H9 (cell line): ENCODE results near the gene COMMD4. TPM values are rescaled to one million over a fixed set of nuclear protein-coding genes. Genes with fewer than 3 reads are reported as not detected.

ENCODE experiments used
- DNase-seq: peaks from one replicate; pipeline ENCODE4 v3.0.0-alpha.2; 2017
- H2AFZ ChIP-seq: one replicate; pipeline ENCODE4 v1.6.1; 2013; ENCODE audit warnings: mild to moderate bottlenecking, low read length, control low read depth, moderate library complexity
- H2AK5ac ChIP-seq: 2 replicates; pipeline ENCODE4 v1.6.1; 2013; ENCODE audit warnings: low read length, control low read depth, mixed read lengths; ENCODE audit not compliant: insufficient read length
- H2BK120ac ChIP-seq: one replicate; pipeline ENCODE4 v1.6.1; 2013; ENCODE audit warnings: low read depth, mild to moderate bottlenecking, low read length, control low read depth, inconsistent platforms; ENCODE audit not compliant: poor library complexity, severe bottlenecking
- H2BK12ac ChIP-seq: 2 replicates; pipeline ENCODE4 v1.6.1; 2013; ENCODE audit warnings: low read length, control low read depth, mixed read lengths, low read depth; ENCODE audit not compliant: insufficient read length
- H2BK15ac ChIP-seq: 2 replicates; pipeline ENCODE4 v1.6.1; 2013; ENCODE audit warnings: low read depth, low read length, control low read depth
- H2BK20ac ChIP-seq: one replicate; pipeline ENCODE4 v1.6.1; 2013; ENCODE audit warnings: low read depth, mild to moderate bottlenecking, low read length, control low read depth, inconsistent platforms; ENCODE audit not compliant: poor library complexity, severe bottlenecking
- H2BK5ac ChIP-seq: 2 replicates; pipeline ENCODE4 v1.6.1; 2013; ENCODE audit warnings: low read length, control low read depth, mixed read lengths; ENCODE audit not compliant: insufficient read length
- H3K14ac ChIP-seq: 2 replicates; pipeline ENCODE4 v1.6.1; 2013; ENCODE audit warnings: low read length, control low read depth; ENCODE audit not compliant: insufficient read depth
- H3K18ac ChIP-seq: 2 replicates; pipeline ENCODE4 v1.6.1; 2013; ENCODE audit warnings: low read depth, mild to moderate bottlenecking, mixed read lengths, low read length, control low read depth; ENCODE audit not compliant: insufficient read length
- H3K23ac ChIP-seq: 2 replicates; pipeline ENCODE4 v1.6.1; 2013; ENCODE audit warnings: low read length, control low read depth, mixed read lengths, low read depth; ENCODE audit not compliant: insufficient read length
- H3K23me2 ChIP-seq: 2 replicates; pipeline ENCODE4 v1.6.1; 2013; ENCODE audit warnings: low read depth, mild to moderate bottlenecking, mixed read lengths, low read length, control low read depth; ENCODE audit not compliant: insufficient read length, poor library complexity, severe bottlenecking
- H3K27ac ChIP-seq: 2 replicates; pipeline ENCODE4 v1.5.1; 2013; ENCODE audit warnings: low read length, control low read depth, mixed read lengths, low read depth; ENCODE audit not compliant: insufficient read length
- H3K27me3 ChIP-seq: 2 replicates; pipeline ENCODE4 v1.6.1; 2013; ENCODE audit warnings: low read length, control low read depth, inconsistent platforms; ENCODE audit not compliant: insufficient read depth
- H3K4ac ChIP-seq: 2 replicates; pipeline ENCODE4 v1.6.1; 2013; ENCODE audit warnings: low read depth, mild to moderate bottlenecking, control low read depth, inconsistent platforms, low read length, moderate library complexity
- H3K4me1 ChIP-seq: 2 replicates; pipeline ENCODE4 v1.6.1; 2013; ENCODE audit warnings: low read length, control low read depth, inconsistent platforms; ENCODE audit not compliant: insufficient read depth
- H3K4me2 ChIP-seq: 2 replicates; pipeline ENCODE4 v1.6.1; 2013; ENCODE audit warnings: low read length, control low read depth, mixed read lengths; ENCODE audit not compliant: insufficient read length, insufficient read depth
- H3K56ac ChIP-seq: 2 replicates; pipeline ENCODE4 v1.6.1; 2013; ENCODE audit warnings: low read depth, mild to moderate bottlenecking, mixed read lengths, low read length, control low read depth; ENCODE audit not compliant: insufficient read length
- H3K79me1 ChIP-seq: 2 replicates; pipeline ENCODE4 v1.6.1; 2013; ENCODE audit warnings: low read depth, mild to moderate bottlenecking, moderate library complexity, low read length, control low read depth, inconsistent platforms; ENCODE audit not compliant: insufficient read depth, poor library complexity, severe bottlenecking
- H3K79me2 ChIP-seq: 2 replicates; pipeline ENCODE4 v1.6.1; 2013; ENCODE audit warnings: low read length, control low read depth, inconsistent platforms; ENCODE audit not compliant: insufficient read depth
- H3K9ac ChIP-seq: 2 replicates; pipeline ENCODE4 v1.6.1; 2013; ENCODE audit warnings: low read length, control low read depth, mixed read lengths; ENCODE audit not compliant: insufficient read length; ENCODE audit errors: extremely low read depth
- H3K9me3 ChIP-seq: one replicate; pipeline ENCODE4 v1.6.1; 2013; ENCODE audit warnings: low read depth, low read length, inconsistent platforms; ENCODE audit not compliant: control insufficient read depth
- H3T11ph ChIP-seq: one replicate; pipeline ENCODE4 v1.6.1; 2013; ENCODE audit warnings: mild to moderate bottlenecking, low read length, control low read depth, inconsistent platforms
- H4K20me1 ChIP-seq: one replicate; pipeline ENCODE4 v1.6.1; 2013; ENCODE audit not compliant: control insufficient read depth, insufficient read length, insufficient read depth
- H4K5ac ChIP-seq: 2 replicates; pipeline ENCODE4 v1.6.1; 2013; ENCODE audit warnings: low read depth, mild to moderate bottlenecking, mixed read lengths, low read length, control low read depth; ENCODE audit not compliant: insufficient read length
- H4K8ac ChIP-seq: replicated peaks from 2 replicates; pipeline ENCODE4 v1.6.1; 2013; ENCODE audit warnings: low read length, control low read depth, mixed read lengths, low read depth; ENCODE audit not compliant: insufficient read length
- H4K91ac ChIP-seq: 2 replicates; pipeline ENCODE4 v1.6.1; 2013; ENCODE audit warnings: low read depth, mild to moderate bottlenecking, moderate library complexity, mixed read lengths, low read length, control low read depth; ENCODE audit not compliant: insufficient read length
- H3K27ac Mint-ChIP-seq, 3 experiments: 2 replicates in 2 of 3; 3 replicates in 1 of 3; pipeline ENCODE4 v1.8.0; 2020 to 2021; ENCODE audit warnings: mixed read lengths in 3 of 3, mild to moderate bottlenecking in 1 of 3, moderate library complexity in 1 of 3
- H3K27me3 Mint-ChIP-seq: 2 replicates; pipeline ENCODE4 v1.8.0; 2021; ENCODE audit warnings: low read depth, mild to moderate bottlenecking, moderate library complexity, mixed read lengths
- H3K36me3 Mint-ChIP-seq, 3 experiments: 2 replicates in 2 of 3; 3 replicates in 1 of 3; pipeline ENCODE4 v1.8.0; 2020 to 2021; ENCODE audit warnings: low read depth in 3 of 3, mixed read lengths in 3 of 3; ENCODE audit not compliant: insufficient read depth in 1 of 3
- H3K4me1 Mint-ChIP-seq, 2 experiments: 2 replicates each; pipeline ENCODE4 v1.8.0; 2020; ENCODE audit warnings: mixed read lengths in 2 of 2
- H3K4me3 Mint-ChIP-seq, 2 experiments: 2 replicates in 1 of 2; 3 replicates in 1 of 2; pipeline ENCODE4 v1.8.0; 2020 to 2021; ENCODE audit warnings: mild to moderate bottlenecking in 2 of 2, mixed read lengths in 2 of 2, moderate library complexity in 1 of 2
- H3K9me3 Mint-ChIP-seq, 2 experiments: 2 replicates in 1 of 2; 3 replicates in 1 of 2; pipeline ENCODE4 v1.8.0; 2020; ENCODE audit warnings: mild to moderate bottlenecking in 2 of 2, mixed read lengths in 2 of 2, moderate library complexity in 1 of 2
- CTCF ChIP-seq: fragments of 200-600 bp; sonication (generic); conservative IDR thresholded peaks from 3 replicates; pipeline ENCODE4 v1.8.0; 2021; ENCODE audit warnings: antibody characterized with exemption, mild to moderate bottlenecking
- WGBS: extraction: QIAGEN DNeasy Blood & Tissue Kit; methylation state at CpG from one replicate; pipeline ENCODE4 v1.1.7; 2013; ENCODE audit warnings: missing lambda C conversion rate, low lambda C conversion rate, mixed read lengths; ENCODE audit not compliant: insufficient read length; ENCODE audit errors: extremely low coverage; 5-methylcytosine and 5-hydroxymethylcytosine counted together
- total RNA-seq: library from RNA; stranded (reverse); gene quantifications from 2 replicates; pipeline ENCODE4 v1.2.1, GENCODE V29; 2021

The COMMD4 gene
- total RNA-seq, 1 experiment from 2014 or later, result 146 TPM

- no peak overlapping the region for H2BK120ac ChIP-seq
- H2BK20ac ChIP-seq, result no peak overlapping the region
- H2AFZ ChIP-seq, result no peak overlapping the region
- no peaks in the 10 kb centered on the region for H4K20me1 ChIP-seq
- no peaks in the 10 kb centered on the region for H3K23me2 ChIP-seq
- no peak overlapping the region for H3K4ac ChIP-seq
- no peak overlapping the region for H2AK5ac ChIP-seq
- no peak for TF ChIP-seq CTCF
- H2BK12ac ChIP-seq, result no peak overlapping the region
- DNase-seq, result no peak
- no peak overlapping the region for H2BK5ac ChIP-seq
- H3K56ac ChIP-seq, result no peak overlapping the region
- no peaks in the 10 kb centered on the region for H3K9me3 ChIP-seq
- H3K14ac ChIP-seq, result no peak overlapping the region
- Mint-ChIP-seq H3K4me1 (no peaks in the 10 kb centered on the region; a peak in 1 of 4 replicates), H3K27ac (no peak overlapping the region), H3K4me3 (no peak overlapping the region), H3K36me3 (peaks cover 9 to 33% (median 28%) of the 10 kb centered on the region in 3 experiments; a peak in 6 of 7 replicates), H3K27me3 (peaks cover 1% of the 10 kb centered on the region; the same call in 1 of the 2 replicates), H3K9me3 (no peaks in the 10 kb centered on the region)
- no peak overlapping the region for H4K5ac ChIP-seq
- no peaks in the 10 kb centered on the region for H3K4me1 ChIP-seq
- H4K8ac ChIP-seq, result no peak overlapping the region
- H3K18ac ChIP-seq, result no peak overlapping the region
- H3K4me2 ChIP-seq, result no peak overlapping the region
- no peaks in the 10 kb centered on the region for H3K27me3 ChIP-seq
- H3K79me2 ChIP-seq, result no peaks in the 10 kb centered on the region
- WGBS, result no CpG with 5 or more reads among the region's 17 CpGs
- H3K27ac ChIP-seq, result no peak overlapping the region
- H3T11ph ChIP-seq, result no peak overlapping the region
- H2BK15ac ChIP-seq, result no peak overlapping the region
- no peak overlapping the region for H3K9ac ChIP-seq
- H4K91ac ChIP-seq, result no peak overlapping the region
- no peaks in the 10 kb centered on the region for H3K79me1 ChIP-seq
- no peak overlapping the region for H3K23ac ChIP-seq
These were observed 22.3 kb downstream of the COMMD4 start for GRCh38 chr15:75357976-75358673.
